GM21529 (cell line): Measurements from ENCODE around the gene SAA1.
A peak's percentile ranks its signal among the peaks of the same experiment; 100 is the strongest.

ENCODE experiments used
- ATAC-seq: cut with Tn5 transposase; IDR thresholded peaks from one replicate; pipeline ENCODE4 v1.9.1; 2021; ENCODE audit not compliant: unreplicated experiment

SAA1 gene

GRCh38 chr11:18308242-18308641, 42.2 kb downstream of the SAA1 start:
- no peak for ATAC-seq

- ATAC-seq, result no peak
Observed at GRCh38 chr11:18309691-18310090, 43.6 kb downstream of the SAA1 start.

- ATAC-seq, result peak; percentile 68
Observed at GRCh38 chr11:18310800-18311340, 44.8 kb downstream of the SAA1 start.

GRCh38 chr11:18312012-18312411, 45.9 kb downstream of the SAA1 start:
- ATAC-seq, result no peak

- no peak for ATAC-seq
Observed at GRCh38 chr11:18312663-18313420, 46.8 kb downstream of the SAA1 start.

GRCh38 chr11:18313965-18314763, 48.1 kb downstream of the SAA1 start:
- no peak for ATAC-seq

GRCh38 chr11:18314784-18315523, 48.9 kb downstream of the SAA1 start:
- ATAC-seq, result no peak

- ATAC-seq, result no peak
Observed at GRCh38 chr11:18315893-18316292, 49.8 kb downstream of the SAA1 start.

GRCh38 chr11:18317551-18317950, 51.5 kb downstream of the SAA1 start:
- no peak for ATAC-seq
